Peyer's patch (tissue), 4 donors: ENCODE measurements around the gene CDK5R2. TPM values are rescaled to one million over a fixed set of nuclear protein-coding genes. Genes with fewer than 3 reads are reported as not detected.

Experiments used
- DNase-seq, 3 donors: peaks; one replicate each; pipeline ENCODE4 v3.0.0-alpha.2; 2017 to 2019
- H3K27ac ChIP-seq, 4 donors: fragments of 200-600 bp; sonication (generic); one replicate each; pipeline ENCODE4 v1.5.1; 2016 to 2019
- H3K27me3 ChIP-seq, 2 donors: fragments of 200-600 bp; sonication (generic); one replicate each; pipeline ENCODE4 v1.5.1; 2019
- H3K36me3 ChIP-seq, 3 donors: fragments of 200-600 bp; sonication (generic); one replicate each; pipeline ENCODE4 v1.5.1; 2016 to 2019
- H3K4me1 ChIP-seq, 4 donors: fragments of 200-600 bp; sonication (generic); one replicate each; pipeline ENCODE4 v1.5.1; 2016 to 2019
- H3K4me3 ChIP-seq, 4 donors: fragments of 200-600 bp; sonication (generic); 1 replicate in 3 of 4; 2 replicates in 1 of 4; pipeline ENCODE4 v1.5.1; 2016 to 2019; ENCODE audit warnings: mild to moderate bottlenecking in 1 of 4
- H3K9me3 ChIP-seq, 4 donors: fragments of 200-600 bp; sonication (generic); one replicate each; pipeline ENCODE4 v1.5.1; 2016 to 2019; ENCODE audit warnings: mild to moderate bottlenecking in 1 of 4
- CTCF ChIP-seq, 6 experiments: fragments of 450-650 bp in 4 of 6; fragments of 200-600 bp in 2 of 6; sonication (generic) in 1 of 6; IDR thresholded peaks; one replicate each; pipeline ENCODE4 v1.5.1; 2017 to 2019; ENCODE audit warnings: antibody characterized with exemption in 6 of 6, mild to moderate bottlenecking in 3 of 6, moderate library complexity in 1 of 6
- POLR2A ChIP-seq, 2 donors: fragments of 450-650 bp; IDR thresholded peaks; one replicate each; pipeline ENCODE4 v1.5.1; 2017; ENCODE audit warnings: antibody characterized with exemption in 2 of 2, mild to moderate bottlenecking in 2 of 2, moderate library complexity in 2 of 2
- total RNA-seq, 4 donors: library from RNA; depleted of rRNA; stranded (reverse); fragments of >200 nt; gene quantifications; one replicate each; pipeline ENCODE4 v1.1.0, GENCODE V29; 2016

CDK5R2 gene
- total RNA-seq, 4 donors from 2014 or later = 0.54 to 1.1 (median 0.95) TPM; not detected in 1

GRCh38 chr2:218959761-218960308, 369 bp downstream of the CDK5R2 start:
- peak overlapping the region; percentile 26 to 55 (median 48) for H3K4me3 ChIP-seq
- peaks cover 0 to 23% (median 7%) of the 10 kb centered on the region in 4 donors for H3K4me1 ChIP-seq
- H3K27me3 ChIP-seq = peaks cover 0 to 45% of the 10 kb centered on the region in 2 donors
- DNase-seq = no peak
- H3K27ac ChIP-seq = no peak overlapping the region
- no peaks in the 10 kb centered on the region for H3K36me3 ChIP-seq
- H3K9me3 ChIP-seq = no peaks in the 10 kb centered on the region
- TF ChIP-seq POLR2A (IDR thresholded peaks at IDR 0.05) (no peak), CTCF (IDR thresholded peaks at IDR 0.05) (no peak)

DNA sequence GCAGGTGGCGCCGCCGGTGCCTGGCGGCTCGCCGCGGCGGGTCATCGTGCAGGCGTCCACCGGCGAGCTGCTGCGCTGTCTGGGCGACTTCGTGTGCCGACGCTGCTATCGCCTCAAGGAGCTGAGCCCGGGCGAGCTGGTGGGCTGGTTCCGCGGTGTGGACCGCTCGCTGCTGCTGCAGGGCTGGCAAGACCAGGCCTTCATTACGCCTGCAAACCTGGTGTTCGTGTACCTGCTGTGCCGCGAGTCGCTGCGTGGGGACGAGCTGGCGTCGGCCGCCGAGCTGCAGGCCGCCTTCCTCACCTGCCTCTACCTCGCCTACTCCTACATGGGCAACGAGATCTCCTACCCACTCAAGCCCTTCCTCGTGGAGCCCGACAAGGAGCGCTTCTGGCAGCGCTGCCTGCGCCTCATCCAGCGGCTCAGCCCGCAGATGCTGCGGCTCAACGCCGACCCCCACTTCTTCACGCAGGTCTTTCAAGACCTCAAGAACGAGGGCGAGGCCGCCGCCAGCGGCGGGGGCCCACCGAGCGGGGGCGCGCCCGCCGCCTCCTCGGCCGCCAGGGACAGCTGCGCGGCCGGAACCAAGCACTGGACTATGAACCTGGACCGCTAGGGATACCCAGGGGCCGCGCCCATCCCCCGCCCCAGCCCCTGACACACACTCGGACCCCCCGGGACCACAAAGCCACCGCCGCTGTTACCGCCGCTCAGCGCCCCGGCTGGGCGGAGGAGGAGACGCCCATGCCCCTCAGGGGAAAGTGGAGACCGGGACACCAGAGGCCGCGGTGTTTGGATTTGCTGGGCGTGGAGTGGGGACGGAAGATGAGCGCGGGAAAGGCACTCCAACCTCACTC, 1.1 kb downstream of the CDK5R2 start:
- Histone ChIP-seq H3K27me3 (peaks cover 0 to 45% of the 10 kb centered on the region in 2 donors), H3K27ac (no peak overlapping the region), H3K4me1 (peaks cover 0 to 23% (median 7%) of the 10 kb centered on the region in 4 donors), H3K4me3 (peak overlapping the region in 2 of 4 donors; percentile 49 to 55), H3K9me3 (no peaks in the 10 kb centered on the region), H3K36me3 (no peaks in the 10 kb centered on the region)
- no peak for DNase-seq
- TF ChIP-seq POLR2A (IDR thresholded peaks at IDR 0.05) (no peak), CTCF (IDR thresholded peaks at IDR 0.05) (no peak)

GRCh38 chr2:218961229-218961628, 1.8 kb downstream of the CDK5R2 start:
- Histone ChIP-seq H3K27me3 (peaks cover 0 to 45% of the 10 kb centered on the region in 2 donors), H3K36me3 (no peaks in the 10 kb centered on the region), H3K4me3 (no peak overlapping the region), H3K9me3 (no peaks in the 10 kb centered on the region), H3K4me1 (peaks cover 0 to 23% (median 7%) of the 10 kb centered on the region in 4 donors), H3K27ac (no peak overlapping the region)
- TF ChIP-seq POLR2A (IDR thresholded peaks at IDR 0.05) = no peak
- no peak for TF ChIP-seq CTCF (IDR thresholded peaks at IDR 0.05)
- DNase-seq = no peak

GRCh38 chr2:218961651-218962570, 2.4 kb downstream of the CDK5R2 start:
- H3K4me3 ChIP-seq = no peak overlapping the region

More at GRCh38 chr2:218961651-218962570, 2.4 kb downstream of the CDK5R2 start:
- Histone ChIP-seq H3K36me3 (no peaks in the 10 kb centered on the region), H3K9me3 (no peaks in the 10 kb centered on the region), H3K27me3 (peaks cover 0 to 45% of the 10 kb centered on the region in 2 donors), H3K27ac (no peak overlapping the region), H3K4me1 (peaks cover 0 to 23% (median 7%) of the 10 kb centered on the region in 4 donors)
- no peak for DNase-seq
- TF ChIP-seq CTCF (IDR thresholded peaks at IDR 0.05) = no peak
- no peak for TF ChIP-seq POLR2A (IDR thresholded peaks at IDR 0.05)
